ENCODE measurements around the gene ALS2.
A peak's percentile ranks its signal among the peaks of the same experiment; 100 is the strongest.

Gene ALS2

GRCh38 chr2:201821080-201821479 lies 40.3 kb upstream of the ALS2 start:
- no peak for TF ChIP-seq TEAD4 (IDR thresholded peaks at IDR 0.05)
- peak; percentile 79 for TF ChIP-seq USF1 (IDR thresholded peaks at IDR 0.05)

GRCh38 chr2:201820383-201821007 lies 39.8 kb upstream of the ALS2 start:
- TF ChIP-seq CEBPB (IDR thresholded peaks at IDR 0.05) (no peak), CREB1 (IDR thresholded peaks at IDR 0.05; ENCODE audit: low read depth) (no peak), NFIC (IDR thresholded peaks at IDR 0.05) (no peak), RAD21 (IDR thresholded peaks at IDR 0.05; ENCODE audit: low read depth) (no peak), USF1 (IDR thresholded peaks at IDR 0.05) (no peak), MAX (IDR thresholded peaks at IDR 0.05) (no peak), TEAD4 (IDR thresholded peaks at IDR 0.05) (no peak), YY1 (IDR thresholded peaks at IDR 0.05; ENCODE audit: low read depth) (no peak), ZBTB7A (IDR thresholded peaks at IDR 0.05; ENCODE audit: low read depth) (no peak), TCF12 (IDR thresholded peaks at IDR 0.05; ENCODE audit: low read depth) (no peak), FOXM1 (IDR thresholded peaks at IDR 0.05; ENCODE audit: borderline replicate concordance, low read depth) (no peak), REST (IDR thresholded peaks at IDR 0.05; ENCODE audit: low read depth) (no peak), EP300 (IDR thresholded peaks at IDR 0.05; ENCODE audit: borderline replicate concordance) (no peak), EGR1 (IDR thresholded peaks at IDR 0.05) (no peak), TAF1 (IDR thresholded peaks at IDR 0.05; ENCODE audit: low read depth) (no peak)

GRCh38 chr2:201816657-201817575 lies 36.2 kb upstream of the ALS2 start:
- TF ChIP-seq EP300 (IDR thresholded peaks at IDR 0.05; ENCODE audit: borderline replicate concordance) (no peak), YY1 (IDR thresholded peaks at IDR 0.05; ENCODE audit: low read depth) (no peak), TCF12 (IDR thresholded peaks at IDR 0.05; ENCODE audit: low read depth) (no peak), ZBTB7A (IDR thresholded peaks at IDR 0.05; ENCODE audit: low read depth) (no peak)

GRCh38 chr2:201813996-201814760 lies 33.4 kb upstream of the ALS2 start:
- TF ChIP-seq NFIC (IDR thresholded peaks at IDR 0.05) (no peak), TCF12 (IDR thresholded peaks at IDR 0.05; ENCODE audit: low read depth) (no peak), USF1 (IDR thresholded peaks at IDR 0.05) (no peak), EGR1 (IDR thresholded peaks at IDR 0.05) (no peak), ZBTB7A (IDR thresholded peaks at IDR 0.05; ENCODE audit: low read depth) (no peak), REST (IDR thresholded peaks at IDR 0.05; ENCODE audit: low read depth) (no peak)

GRCh38 chr2:201809633-201810032 lies 28.9 kb upstream of the ALS2 start:
- TF ChIP-seq RAD21 (IDR thresholded peaks at IDR 0.05; ENCODE audit: low read depth), result no peak
- TF ChIP-seq FOXM1 (IDR thresholded peaks at IDR 0.05; ENCODE audit: borderline replicate concordance, low read depth), result no peak
- TF ChIP-seq MAX (IDR thresholded peaks at IDR 0.05), result no peak
- TF ChIP-seq YY1 (IDR thresholded peaks at IDR 0.05; ENCODE audit: low read depth), result no peak
- TF ChIP-seq NFIC (IDR thresholded peaks at IDR 0.05), result no peak
- no peak for TF ChIP-seq USF1 (IDR thresholded peaks at IDR 0.05)
- TF ChIP-seq TAF1 (IDR thresholded peaks at IDR 0.05; ENCODE audit: low read depth), result no peak
- TF ChIP-seq TEAD4 (IDR thresholded peaks at IDR 0.05), result no peak
- TF ChIP-seq EP300 (IDR thresholded peaks at IDR 0.05; ENCODE audit: borderline replicate concordance), result no peak
- no peak for TF ChIP-seq EGR1 (IDR thresholded peaks at IDR 0.05)
- no peak for TF ChIP-seq ZBTB7A (IDR thresholded peaks at IDR 0.05; ENCODE audit: low read depth)
- TF ChIP-seq REST (IDR thresholded peaks at IDR 0.05; ENCODE audit: low read depth), result no peak
- TF ChIP-seq CREB1 (IDR thresholded peaks at IDR 0.05; ENCODE audit: low read depth), result no peak
- TF ChIP-seq TCF12 (IDR thresholded peaks at IDR 0.05; ENCODE audit: low read depth), result no peak
- no peak for TF ChIP-seq CEBPB (IDR thresholded peaks at IDR 0.05)

Measured in Ishikawa (cell line).